ENCODE data around the gene PAPPA2.

PAPPA2 gene

DNA sequence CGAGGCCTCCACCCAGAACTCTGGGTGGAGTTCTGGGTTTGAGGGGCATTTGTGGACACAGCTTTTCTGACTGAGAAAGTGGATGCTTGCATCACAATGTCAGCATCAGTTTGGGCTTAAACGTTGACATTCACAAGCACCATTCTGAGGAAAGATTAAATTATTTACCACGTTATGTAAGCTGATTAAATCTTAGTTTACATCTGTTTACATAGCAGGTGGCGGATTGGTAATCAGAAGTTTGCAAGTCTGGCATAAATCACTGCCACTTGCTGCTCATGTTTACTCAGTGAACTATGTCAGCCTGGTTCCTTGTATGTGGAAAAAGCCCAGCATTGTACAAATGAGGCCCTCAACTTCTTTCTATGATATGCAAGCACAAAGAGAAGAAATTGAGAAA, 310.1 kb downstream of the PAPPA2 start:
- no peak for DNase-seq

DNA sequence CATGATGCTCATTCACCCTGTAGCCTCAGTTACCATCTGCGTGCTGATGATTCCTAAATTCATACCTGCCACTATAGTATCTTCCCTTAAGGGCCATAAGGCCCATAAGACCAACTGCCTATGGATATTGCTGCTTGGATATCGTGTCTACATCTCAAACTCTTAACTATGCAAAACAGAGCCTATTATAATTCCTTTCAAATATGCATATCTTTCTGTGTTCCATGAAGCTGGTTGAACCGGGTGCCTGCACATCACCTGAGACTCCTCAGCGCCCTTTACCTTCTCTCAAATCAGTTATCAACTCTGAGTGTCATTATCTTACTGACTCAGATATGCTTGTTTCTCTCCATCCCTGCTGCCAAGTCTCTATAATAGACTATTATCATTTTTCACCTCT, 311.2 kb downstream of the PAPPA2 start:
- no peak for DNase-seq

DNA sequence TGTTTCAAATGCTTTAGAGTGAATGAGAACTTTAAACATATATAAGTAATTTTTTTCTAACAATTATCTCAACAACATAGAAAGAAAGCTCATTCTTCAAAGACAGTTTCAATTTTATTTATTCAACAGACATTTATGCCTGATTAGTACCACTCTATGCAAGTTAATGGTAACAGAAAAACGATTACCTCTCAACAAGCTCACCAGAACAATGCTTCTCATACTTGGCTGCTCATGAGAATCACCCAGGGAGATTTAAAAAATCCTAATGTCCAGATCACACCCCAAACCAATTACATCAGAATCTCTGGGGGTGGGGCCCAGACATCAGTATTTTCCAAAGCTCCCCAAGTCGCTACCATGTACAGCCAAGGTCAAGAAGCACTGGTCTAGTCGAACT, 312.4 kb downstream of the PAPPA2 start:
- no peak for DNase-seq

DNA sequence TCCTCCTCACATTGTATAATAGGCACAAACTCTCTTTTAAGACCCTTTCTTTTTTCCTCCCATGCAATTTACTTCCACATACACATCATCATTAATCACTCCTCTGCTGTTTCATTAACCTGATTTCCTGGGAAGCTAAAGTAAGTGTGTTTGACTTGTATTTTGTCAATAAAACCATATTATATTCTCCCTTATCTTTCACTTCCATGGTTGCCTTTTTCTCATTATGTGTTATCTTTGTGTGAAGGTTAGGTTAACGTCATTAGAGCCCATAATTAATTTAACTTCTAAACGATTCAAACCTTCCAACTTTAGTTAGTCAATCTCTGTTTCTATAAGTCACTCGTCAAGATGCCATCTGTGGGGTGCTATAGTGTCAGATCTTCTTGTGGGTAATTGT, 313.0 kb downstream of the PAPPA2 start:
- no peak for DNase-seq

DNA sequence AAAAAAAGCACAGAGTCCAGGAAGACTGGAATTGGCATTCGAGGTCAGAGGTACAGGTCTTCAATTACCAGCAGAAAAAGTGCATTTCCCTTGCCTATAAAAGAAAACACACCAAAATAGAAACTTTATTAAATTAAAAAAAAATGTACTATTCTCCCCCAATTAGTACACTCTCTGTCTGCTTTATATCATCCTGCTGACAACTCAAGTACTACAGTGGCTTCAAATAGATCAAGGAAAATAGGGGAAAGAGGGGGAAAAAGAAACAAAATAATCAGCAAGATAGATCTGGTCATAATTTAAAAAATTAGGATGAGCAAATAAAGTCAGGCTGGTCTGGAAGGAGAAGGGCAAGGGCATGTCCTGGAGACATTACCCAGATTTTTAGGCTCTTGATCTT, 315.1 kb downstream of the PAPPA2 start:
- no peak for DNase-seq

DNA sequence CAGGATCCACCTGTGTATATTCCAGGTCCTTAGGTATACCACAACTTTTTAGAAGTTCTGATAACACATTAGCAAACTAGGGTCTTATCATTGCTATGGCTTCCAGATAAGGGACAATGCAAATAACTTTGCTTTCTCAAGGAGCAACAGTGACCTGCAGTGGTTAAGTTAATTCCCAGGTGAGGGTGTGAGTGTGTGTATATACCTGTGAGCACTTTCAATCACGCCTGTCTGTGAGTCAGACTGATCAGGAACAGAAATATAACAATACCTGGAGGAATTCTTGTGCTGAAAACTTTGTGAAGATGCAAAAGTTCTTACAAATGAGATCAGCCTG, 317.0 kb downstream of the PAPPA2 start:
- DNase-seq: no peak

DNA sequence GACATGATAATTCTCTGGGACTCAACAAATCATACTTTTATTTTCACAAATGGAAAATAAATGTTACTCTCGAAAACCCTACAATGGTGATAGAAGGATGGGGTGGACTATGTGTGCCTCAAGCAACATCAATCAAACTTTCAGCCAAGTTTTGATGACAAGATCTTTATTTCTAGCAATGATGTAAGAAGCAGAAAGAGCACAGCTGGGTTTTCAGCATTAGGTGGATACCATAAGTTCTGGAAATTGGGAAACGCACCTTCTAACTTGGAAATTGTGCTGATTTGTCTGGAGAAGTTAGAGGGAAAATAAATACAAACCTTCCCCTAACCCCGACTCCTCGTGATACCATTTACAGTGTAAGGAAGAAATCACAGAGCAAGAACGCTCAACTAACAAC, 320.3 kb downstream of the PAPPA2 start:
- no peak for DNase-seq

DNA sequence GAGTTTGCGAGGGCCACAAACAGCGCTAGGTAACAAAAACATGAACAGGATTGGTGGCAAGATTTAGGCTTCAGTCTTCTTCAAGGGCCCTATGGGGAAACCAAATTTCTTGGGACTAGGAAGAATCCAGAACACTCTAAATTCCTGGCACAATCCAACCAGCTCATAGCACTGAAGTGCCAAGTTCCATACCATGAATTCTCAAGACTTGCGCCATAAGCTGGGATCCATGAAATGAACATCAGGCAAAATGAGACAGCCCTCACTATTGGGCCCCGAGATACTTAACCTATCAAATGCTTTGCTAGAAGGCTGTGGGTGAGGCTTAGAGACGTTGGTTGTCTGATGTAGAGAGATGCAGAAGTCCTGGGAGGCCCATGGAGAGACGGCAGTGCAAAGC, 322.1 kb downstream of the PAPPA2 start:
- no peak for DNase-seq

DNA sequence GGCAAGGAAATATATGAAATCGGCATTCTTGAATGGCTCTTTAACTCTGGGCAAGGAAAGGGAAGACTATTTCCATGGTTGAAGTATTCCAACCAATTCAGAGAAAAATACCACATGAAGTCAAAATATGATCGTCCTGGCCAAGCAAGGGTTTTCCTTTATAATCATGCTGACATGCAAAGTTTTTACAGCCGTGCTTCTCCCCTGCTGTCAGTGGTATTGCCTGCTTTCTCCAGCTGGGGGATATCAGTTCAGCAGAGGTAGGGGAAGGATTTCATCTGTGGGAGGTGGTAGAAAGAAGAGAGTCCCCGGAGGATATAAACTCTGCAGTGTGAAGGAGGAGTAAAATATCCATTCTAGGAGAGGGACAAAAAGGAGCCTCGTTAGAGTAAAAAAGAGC, 322.8 kb downstream of the PAPPA2 start:
- DNase-seq: no peak

DNA sequence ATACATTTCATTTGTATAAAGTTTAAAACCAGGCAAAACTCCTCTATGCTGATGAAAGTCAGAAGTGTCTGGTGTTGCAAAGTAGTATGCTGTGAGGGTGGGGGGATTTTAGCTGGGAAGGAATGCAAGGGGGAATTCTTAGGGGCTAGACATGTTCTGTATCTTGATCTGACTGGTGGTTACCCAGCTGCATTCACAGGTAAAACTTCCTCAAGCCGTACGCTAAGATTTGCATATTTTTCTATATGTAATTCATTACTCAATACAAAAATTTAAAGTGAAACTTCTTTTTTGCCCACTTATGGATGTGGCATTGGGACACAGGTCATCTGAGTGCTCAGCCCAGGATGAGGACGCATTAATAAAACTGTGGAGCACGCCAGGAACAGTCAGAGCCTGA, 323.3 kb downstream of the PAPPA2 start:
- no peak for DNase-seq

DNA sequence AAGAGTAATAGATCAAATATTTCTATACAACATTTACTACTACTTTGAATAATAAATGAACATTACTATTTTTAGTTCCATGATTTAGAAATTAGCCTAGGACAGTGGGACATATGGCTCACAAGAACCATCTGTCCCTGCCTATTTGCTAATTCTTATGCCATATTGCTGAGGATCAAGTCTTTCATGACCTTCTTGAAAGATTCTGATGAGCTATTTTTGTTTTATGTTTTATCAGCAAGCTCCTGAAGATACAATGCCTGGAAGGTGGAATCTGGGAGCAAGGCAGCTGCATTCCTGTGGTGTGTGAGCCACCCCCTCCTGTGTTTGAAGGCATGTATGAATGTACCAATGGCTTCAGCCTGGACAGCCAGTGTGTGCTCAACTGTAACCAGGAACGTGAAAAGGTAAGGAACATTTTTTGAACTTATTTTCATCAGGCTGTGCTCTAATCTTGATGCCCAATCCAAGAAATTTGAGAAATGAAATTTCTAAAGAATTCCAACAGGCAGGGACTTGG, 326.7 kb downstream of the PAPPA2 start:
- DNase-seq: no peak

DNA sequence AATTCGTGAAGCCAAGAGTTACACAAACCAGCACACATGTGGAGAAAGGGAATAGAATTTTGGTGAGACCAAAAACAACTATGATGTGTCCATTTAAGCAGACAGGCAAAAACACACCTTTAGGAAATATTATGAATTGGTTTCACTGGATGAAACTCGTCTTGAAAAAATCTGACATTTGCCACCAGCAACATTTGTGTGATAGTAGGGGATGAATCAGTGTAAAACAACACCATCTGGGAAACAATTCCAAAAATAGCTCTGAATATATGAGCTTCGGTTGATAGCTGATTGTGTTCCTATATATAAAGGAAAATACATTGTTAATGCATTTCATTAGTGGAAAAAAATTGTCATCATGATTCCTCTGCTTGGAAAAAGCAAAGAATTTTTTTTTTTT, 327.8 kb downstream of the PAPPA2 start:
- no peak for DNase-seq

DNA sequence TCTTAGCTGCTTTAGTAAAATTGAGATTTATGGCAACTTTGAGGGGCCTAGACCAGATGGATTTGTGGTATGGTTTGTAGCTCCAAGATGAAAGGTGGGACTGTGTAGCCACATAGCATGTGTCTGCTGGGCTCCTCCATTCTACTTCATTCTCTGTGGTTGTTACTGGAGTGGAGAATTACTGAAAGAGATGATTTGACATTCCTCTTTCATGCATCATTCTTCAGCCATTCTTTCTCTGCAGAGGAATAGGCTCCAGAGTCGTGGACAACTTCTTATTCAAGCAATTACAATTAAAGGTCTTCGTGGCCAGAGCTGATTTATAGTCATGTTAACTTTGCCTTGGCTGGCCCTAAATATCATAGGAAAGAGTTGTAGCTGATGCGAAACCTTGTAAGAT, 328.9 kb downstream of the PAPPA2 start:
- no peak for DNase-seq

DNA sequence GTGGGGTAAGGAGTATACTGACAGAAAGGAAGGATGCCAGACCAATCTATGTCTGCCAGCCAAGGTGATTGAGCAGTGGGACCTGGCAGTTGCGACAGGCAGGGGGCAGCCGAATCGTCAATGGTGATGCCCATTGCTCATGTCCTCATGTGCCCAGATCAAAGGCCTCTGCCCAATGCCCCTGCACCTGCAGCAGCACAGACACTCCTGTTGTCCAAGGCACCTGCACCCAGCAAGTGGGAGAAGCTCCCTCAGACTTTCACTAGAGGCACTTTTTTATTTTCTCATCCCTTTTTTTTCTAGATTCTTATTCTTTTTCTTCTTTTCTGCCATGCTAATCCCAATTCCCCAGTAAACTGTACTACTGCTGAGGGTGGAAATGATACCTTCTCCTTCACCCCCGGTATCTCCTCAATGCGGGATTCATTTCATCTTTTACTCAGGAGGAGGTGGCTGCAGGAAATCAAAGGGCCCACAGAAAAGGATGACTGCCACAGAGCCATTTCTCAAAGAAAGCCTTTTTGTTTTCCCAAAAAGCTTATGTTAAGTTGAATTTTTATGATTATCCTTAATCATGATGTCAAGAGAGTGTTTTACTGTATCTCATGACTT, 332.0 kb downstream of the PAPPA2 start:
- no peak for DNase-seq

DNA sequence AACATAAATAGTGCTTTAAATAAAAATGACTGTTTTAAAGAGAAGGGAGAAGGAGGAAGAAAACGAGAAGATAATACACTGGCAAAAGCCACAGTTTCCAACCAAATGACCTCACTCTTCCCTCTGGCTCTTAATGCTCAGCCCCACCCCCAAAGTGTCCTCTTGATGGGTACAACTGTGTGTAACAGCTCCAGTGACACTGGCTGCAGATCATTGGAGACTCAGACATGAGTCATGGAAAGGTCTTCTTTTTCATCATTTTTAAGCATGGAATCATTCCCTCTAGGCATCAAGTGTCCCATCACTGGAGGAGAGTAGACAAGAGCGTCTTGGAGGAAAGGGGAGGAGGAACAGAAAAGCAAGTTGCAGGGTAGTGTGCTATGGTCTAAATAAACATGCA, 333.0 kb downstream of the PAPPA2 start:
- no peak for DNase-seq

DNA sequence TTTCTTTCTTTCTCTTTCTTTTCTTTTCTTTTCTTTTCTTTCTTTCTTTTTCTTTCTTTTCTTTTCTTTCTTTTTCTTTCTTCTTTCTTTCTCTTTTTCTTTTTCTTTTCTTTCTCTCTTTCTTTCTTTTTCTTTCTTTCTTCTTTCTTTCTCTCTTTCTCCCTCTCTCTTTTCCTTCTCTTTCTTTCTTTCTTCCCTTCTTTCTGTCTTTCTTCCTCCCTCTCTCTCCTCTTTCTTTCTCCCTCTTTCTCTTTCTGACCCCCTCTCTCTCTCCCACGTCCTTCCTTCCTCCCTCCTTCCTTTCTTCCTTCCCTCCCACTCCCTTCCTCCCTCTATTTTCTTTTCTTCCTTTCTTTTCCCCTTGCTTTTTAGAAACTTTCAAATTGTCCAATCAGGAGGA, 333.6 kb downstream of the PAPPA2 start:
- DNase-seq: no peak

DNA sequence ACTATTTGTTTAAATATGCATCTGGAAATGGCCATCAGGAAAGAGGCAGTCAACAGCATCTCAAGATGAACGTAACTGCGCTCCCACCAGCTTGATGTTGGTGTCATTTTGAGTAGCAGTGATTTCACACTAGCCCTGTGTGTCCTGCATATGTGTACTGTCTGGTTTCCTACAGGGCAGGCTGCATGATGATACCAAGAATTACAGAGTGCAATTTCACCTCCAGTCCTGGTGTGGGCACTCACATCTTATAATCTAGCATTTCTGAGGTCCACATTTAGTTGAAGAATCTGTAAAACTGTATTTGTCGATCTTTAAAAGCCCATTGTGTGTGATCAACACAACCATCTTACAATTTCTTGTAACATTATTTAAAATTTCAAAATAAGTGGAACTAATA, 336.4 kb downstream of the PAPPA2 start:
- no peak for DNase-seq

DNA sequence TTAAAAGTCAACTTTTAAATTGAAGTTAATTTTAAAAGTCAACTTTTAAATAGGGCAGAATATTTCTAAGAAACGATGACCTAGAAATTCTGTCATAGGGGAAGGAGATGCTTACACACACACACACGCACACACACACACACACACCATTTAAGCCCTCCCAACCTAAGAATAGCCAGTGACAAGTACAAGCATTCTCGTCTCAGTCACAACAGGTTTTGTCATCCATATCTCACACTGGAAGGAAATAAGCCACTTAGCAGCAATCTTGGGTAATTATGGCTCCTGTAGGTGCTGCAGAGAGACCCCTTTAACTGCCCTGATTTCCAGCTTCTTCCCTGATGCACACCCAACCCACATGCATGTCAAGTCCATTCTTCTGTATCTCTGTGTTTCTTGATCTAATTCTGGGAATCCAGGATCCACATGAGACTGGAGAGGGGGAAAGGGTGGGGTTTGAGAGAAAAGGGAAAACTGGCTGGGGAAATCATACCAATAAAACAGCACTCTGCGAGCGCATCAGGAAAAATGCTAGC, 338.1 kb downstream of the PAPPA2 start:
- DNase-seq: no peak

DNA sequence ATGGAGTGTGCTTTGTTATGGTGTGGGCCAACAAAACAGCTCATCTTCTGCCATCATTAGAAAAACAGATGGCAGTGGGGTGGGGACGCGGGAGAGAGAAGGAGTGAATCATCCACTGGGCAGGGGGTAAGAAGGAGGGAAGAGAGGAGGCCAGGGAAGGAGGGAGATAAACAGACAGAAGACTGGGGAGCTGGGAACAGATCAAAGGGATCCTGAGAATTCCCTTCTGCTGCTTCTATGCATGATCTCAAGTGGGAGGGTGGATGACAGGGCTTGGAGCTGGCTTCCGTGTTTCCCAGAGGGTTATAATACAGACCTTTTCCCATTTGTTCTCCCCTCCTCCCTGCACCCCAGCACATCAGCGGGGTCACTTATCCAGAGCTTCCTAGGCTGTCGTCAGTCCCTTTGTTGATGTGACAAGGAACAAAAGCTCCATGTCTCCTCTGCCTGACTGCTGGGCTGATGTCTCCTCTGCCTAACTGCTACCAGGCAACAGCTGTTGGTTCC, 338.6 kb downstream of the PAPPA2 start:
- DNase-seq: no peak

DNA sequence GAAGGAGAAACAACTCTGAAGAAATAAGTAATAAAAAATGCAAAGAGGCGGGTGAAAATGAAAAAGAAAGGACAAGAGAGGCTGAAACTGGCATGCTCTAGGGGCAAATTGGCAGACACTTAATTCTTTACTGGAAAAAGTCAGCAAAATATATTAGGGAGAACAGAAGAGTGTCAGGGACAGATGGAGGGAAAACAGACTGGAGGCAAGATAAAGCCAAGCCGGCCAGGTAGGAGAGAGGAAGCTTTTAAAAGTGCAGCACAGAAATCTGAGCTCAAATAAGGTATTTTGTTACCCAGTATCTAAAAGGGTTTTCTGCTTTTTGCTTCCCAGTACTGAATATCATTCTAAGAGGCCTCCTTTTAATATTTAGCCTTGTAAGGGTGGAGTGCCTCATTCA, 339.3 kb downstream of the PAPPA2 start:
- no peak for DNase-seq

DNA sequence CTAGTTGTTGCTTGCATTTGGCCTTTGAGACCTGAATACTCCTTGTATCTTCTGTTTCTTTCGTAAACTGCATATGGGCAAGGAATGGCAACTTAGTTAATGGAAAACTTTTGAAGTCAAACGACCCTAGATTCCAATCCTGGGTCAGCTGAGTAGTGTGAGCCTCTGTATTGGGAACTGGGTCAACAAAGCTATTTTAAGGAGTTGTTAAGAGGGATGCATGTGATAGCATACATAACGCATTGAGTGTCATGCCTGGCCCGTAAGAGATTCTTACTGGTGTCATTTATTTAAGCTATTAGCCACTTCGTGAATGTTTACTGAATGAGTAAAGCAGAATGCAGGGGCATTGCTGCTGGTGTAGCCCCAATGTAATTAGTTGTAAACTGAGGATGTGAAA, 340.1 kb downstream of the PAPPA2 start:
- DNase-seq: no peak

DNA sequence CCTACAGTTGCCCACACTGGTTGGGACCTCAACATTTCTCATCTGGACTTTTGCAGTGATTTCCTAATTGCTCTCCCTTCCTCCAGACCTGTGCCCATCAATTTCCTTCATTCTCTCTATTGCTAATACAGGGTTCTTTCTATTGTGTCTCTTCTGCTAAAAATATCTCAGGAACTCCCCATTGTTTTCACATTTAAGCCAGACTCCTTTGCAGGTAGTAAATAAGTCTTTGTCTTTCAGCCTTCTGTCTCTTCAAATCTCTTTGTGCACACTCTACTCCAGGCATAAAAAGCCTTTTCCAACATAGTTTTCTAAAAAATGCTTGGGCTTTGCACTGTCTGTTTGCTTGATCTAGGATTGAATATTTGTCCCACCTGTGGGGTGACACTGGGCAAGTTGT, 340.6 kb downstream of the PAPPA2 start:
- no peak for DNase-seq

DNA sequence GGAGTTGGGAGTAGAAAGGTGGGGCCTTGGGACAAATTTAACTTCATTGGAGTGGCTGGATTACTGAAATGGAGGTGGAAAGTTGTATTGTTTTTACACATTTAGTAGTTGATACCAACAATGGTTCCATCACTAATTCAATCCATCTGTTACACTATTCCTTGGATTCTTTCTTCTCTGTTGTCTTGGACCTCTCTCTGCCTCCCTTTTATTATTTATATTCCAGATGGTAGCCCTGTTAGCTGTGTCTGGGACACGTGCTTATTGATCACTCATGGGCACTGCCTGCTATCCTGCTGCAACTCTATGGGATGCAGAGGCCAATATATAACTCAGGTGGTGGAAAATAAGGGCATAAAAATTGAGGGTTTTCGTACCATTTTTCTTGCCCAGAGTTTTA, 346.3 kb downstream of the PAPPA2 start:
- no peak for DNase-seq

DNA sequence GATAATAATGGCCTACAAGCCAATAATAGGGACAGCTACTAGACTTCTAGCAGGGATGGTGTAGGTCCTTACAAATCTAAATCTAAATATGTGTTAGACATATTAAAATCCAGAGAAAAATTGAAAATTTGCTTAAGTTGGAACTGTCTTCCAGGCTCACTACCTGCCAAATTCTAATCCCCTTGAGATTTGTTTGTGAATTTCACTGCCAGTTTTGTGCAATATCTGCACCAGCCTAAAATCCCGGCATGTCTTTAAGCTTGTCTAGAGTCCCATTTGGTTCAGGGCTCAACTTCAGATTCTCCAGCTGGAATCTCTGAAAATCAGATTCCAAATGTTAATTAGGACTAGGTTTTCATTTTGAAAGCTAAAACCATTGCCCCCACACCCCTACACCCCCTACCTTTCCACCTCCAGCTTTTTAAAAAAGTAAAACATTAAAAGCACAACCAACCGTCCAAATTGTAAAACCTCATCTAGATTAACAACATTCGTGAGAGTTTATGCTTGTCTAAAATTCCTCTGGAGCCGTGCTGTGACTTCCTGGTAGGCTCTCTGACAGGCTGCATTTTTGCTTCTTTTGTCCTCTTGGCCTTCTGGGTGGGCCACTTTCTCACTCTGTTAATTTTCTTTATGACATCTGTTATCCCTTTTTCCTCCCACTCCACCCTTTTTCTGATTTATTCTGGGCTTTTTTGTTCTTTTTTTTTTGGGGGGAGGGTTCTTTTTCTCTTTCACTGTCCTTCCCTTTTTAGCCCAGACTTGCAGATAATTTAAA, 348.7 kb downstream of the PAPPA2 start:
- DNase-seq: no peak

DNA sequence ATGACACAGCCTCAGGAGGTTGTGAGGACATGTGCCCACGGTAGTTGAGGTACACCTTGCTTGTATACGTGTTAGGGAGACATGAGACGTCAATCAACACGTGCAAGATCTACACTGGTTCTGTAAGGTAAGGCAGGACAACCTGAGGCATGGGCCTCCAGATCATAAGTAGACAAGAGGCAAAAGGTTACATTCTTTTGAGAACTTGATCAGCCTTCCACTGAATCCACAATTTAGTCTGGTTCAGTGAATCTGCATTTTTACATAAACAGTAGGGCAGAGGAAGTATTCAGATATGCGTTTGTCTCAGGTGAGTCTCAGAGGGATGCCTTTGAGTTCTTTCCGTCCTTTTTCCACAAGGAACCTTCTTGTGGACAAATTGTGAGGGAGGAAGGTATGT, 352.6 kb downstream of the PAPPA2 start:
- no peak for DNase-seq

Measured in activated T-cell treated with anti-CD3 and anti-CD28 coated beads, Interleukin-2, amount 50 U/mL, for 48 hours (primary cell).